Activated naive CD8-positive, alpha-beta T cell treated with anti-CD3 and anti-CD28 coated beads, Interleukin-2, amount 10 ng/mL, durations not matched to agents 7 days and 5 days (primary cell): Measurements from ENCODE around the gene EEA1. TPM values are rescaled to one million over a fixed set of nuclear protein-coding genes. Genes with fewer than 3 reads are reported as not detected.
"Not testable (repeated sequence)": the region's sequence is repeated elsewhere in the genome, so short reads cannot be mapped to it uniquely, and the experiment has no call there.

ENCODE experiments used
- ATAC-seq: fragments of 150-1000 bp; cut with Tn5 transposase; one replicate; pipeline ENCODE4 v1.10.0; 2021; ENCODE audit warnings: low read depth, moderate library complexity
- POLR2A ChIA-PET: fragments of 350-600 bp; sonication (Branson Sonifier 250); formaldehyde crosslinking; loops from one replicate; lab custom pipeline; 2021; ENCODE audit warnings: antibody characterized with exemption; lab: Charles Lee
- DNase-seq: peaks from one replicate; pipeline ENCODE4 v3.0.0; 2021
- H3K27ac Mint-ChIP-seq: one replicate; pipeline ENCODE4 v1.8.0; 2022; ENCODE audit warnings: mild to moderate bottlenecking, mixed read lengths
- H3K27me3 Mint-ChIP-seq: one replicate; pipeline ENCODE4 v1.8.0; 2022; ENCODE audit warnings: mild to moderate bottlenecking, moderate library complexity, mixed read lengths
- H3K36me3 Mint-ChIP-seq: one replicate; pipeline ENCODE4 v1.8.0; 2021; ENCODE audit warnings: mild to moderate bottlenecking, mixed read lengths
- H3K4me1 Mint-ChIP-seq: one replicate; pipeline ENCODE4 v1.8.0; 2021; ENCODE audit warnings: mixed read lengths
- H3K4me3 Mint-ChIP-seq: one replicate; pipeline ENCODE4 v1.8.0; 2022; ENCODE audit warnings: mild to moderate bottlenecking, moderate library complexity, mixed read lengths
- H3K9me3 Mint-ChIP-seq: one replicate; pipeline ENCODE4 v1.8.0; 2021; ENCODE audit warnings: mixed read lengths
- total RNA-seq, 2 experiments: library from RNA; stranded (reverse); gene quantifications; one replicate each; pipeline ENCODE4 v1.2.3, GENCODE V29; 2021

Gene EEA1
- total RNA-seq, 2 experiments from 2014 or later = 15.4 to 16.0 TPM

- peaks cover 2% of the 10 kb centered on the region for H3K9me3 Mint-ChIP-seq
- no peak overlapping the region for H3K4me3 Mint-ChIP-seq
- no peaks in the 10 kb centered on the region for H3K27me3 Mint-ChIP-seq
- no peaks in the 10 kb centered on the region for H3K4me1 Mint-ChIP-seq
- DNase-seq (no peak), ATAC-seq (no peak)
- H3K36me3 Mint-ChIP-seq = peaks cover 40% of the 10 kb centered on the region
- POLR2A ChIA-PET = no interaction called here
- no peak overlapping the region for H3K27ac Mint-ChIP-seq
Measured at GRCh38 chr12:92810370-92810769, 118.7 kb downstream of the EEA1 start.

- Mint-ChIP-seq H3K4me3 (no peak overlapping the region), H3K4me1 (no peaks in the 10 kb centered on the region), H3K9me3 (peaks cover 2% of the 10 kb centered on the region), H3K27me3 (no peaks in the 10 kb centered on the region), H3K27ac (no peak overlapping the region), H3K36me3 (peaks cover 47% of the 10 kb centered on the region)
- POLR2A ChIA-PET = no interaction called here
- ATAC-seq = no peak
- DNase-seq = no peak
Measured at GRCh38 chr12:92803903-92804302, 125.2 kb downstream of the EEA1 start.

- POLR2A ChIA-PET = no interaction called here
- peaks cover 42% of the 10 kb centered on the region for H3K36me3 Mint-ChIP-seq
- peaks cover 2% of the 10 kb centered on the region for H3K9me3 Mint-ChIP-seq
Measured at GRCh38 chr12:92802906-92803305, 126.2 kb downstream of the EEA1 start.

GRCh38 chr12:92796650-92797049 lies 132.4 kb downstream of the EEA1 start:
- no peaks in the 10 kb centered on the region for H3K4me1 Mint-ChIP-seq
- H3K4me3 Mint-ChIP-seq = no peak overlapping the region
- POLR2A ChIA-PET = interaction anchor here (0.6 kb wide), 1 partner anchor 30 kb away, joined by 3 read pairs; no protein-coding TSS in a partner anchor
- peaks cover 3% of the 10 kb centered on the region for H3K9me3 Mint-ChIP-seq
- no peak overlapping the region for H3K27ac Mint-ChIP-seq
- DNase-seq (no peak), ATAC-seq (no peak)
- peaks cover 54% of the 10 kb centered on the region for H3K36me3 Mint-ChIP-seq
- H3K27me3 Mint-ChIP-seq = no peaks in the 10 kb centered on the region

More at GRCh38 chr12:92802906-92803305, 126.2 kb downstream of the EEA1 start:
- no peaks in the 10 kb centered on the region for H3K27me3 Mint-ChIP-seq
- ATAC-seq (no peak), DNase-seq (no peak)
- H3K4me1 Mint-ChIP-seq = no peaks in the 10 kb centered on the region
- H3K27ac Mint-ChIP-seq = no peak overlapping the region
- no peak overlapping the region for H3K4me3 Mint-ChIP-seq

- Mint-ChIP-seq H3K27me3 (no peaks in the 10 kb centered on the region), H3K36me3 (peaks cover 63% of the 10 kb centered on the region), H3K27ac (no peak overlapping the region), H3K9me3 (peaks cover 9% of the 10 kb centered on the region), H3K4me3 (no peak overlapping the region), H3K4me1 (peaks cover 4% of the 10 kb centered on the region)
- DNase-seq (no peak), ATAC-seq (no peak)
- POLR2A ChIA-PET = interaction anchor here (0.6 kb wide), 2 partner anchors 18 to 90 kb away, joined by 3 read pairs; no protein-coding TSS in a partner anchor
Measured at GRCh38 chr12:92794814-92795213, 134.3 kb downstream of the EEA1 start.

GRCh38 chr12:92794356-92794755 lies 134.7 kb downstream of the EEA1 start:
- ATAC-seq, H3K4me3 Mint-ChIP-seq, H3K27me3 Mint-ChIP-seq, H3K9me3 Mint-ChIP-seq, DNase-seq, H3K27ac Mint-ChIP-seq, POLR2A ChIA-PET, H3K4me1 Mint-ChIP-seq: not testable (repeated sequence)
- peaks cover 67% of the 10 kb centered on the region for H3K36me3 Mint-ChIP-seq

GRCh38 chr12:92786045-92786444 lies 143.1 kb downstream of the EEA1 start:
- peaks cover 30% of the 10 kb centered on the region for H3K36me3 Mint-ChIP-seq
- peaks cover 4% of the 10 kb centered on the region for H3K9me3 Mint-ChIP-seq
- POLR2A ChIA-PET = no interaction called here
- DNase-seq (no peak), ATAC-seq (no peak)
- no peak overlapping the region for H3K27ac Mint-ChIP-seq
- no peaks in the 10 kb centered on the region for H3K27me3 Mint-ChIP-seq
- no peak overlapping the region for H3K4me3 Mint-ChIP-seq
- H3K4me1 Mint-ChIP-seq = peaks cover 8% of the 10 kb centered on the region

GRCh38 chr12:92785563-92785950 lies 143.5 kb downstream of the EEA1 start:
- peaks cover 4% of the 10 kb centered on the region for H3K9me3 Mint-ChIP-seq
- no peak overlapping the region for H3K4me3 Mint-ChIP-seq
- H3K4me1 Mint-ChIP-seq = peaks cover 8% of the 10 kb centered on the region
- H3K36me3 Mint-ChIP-seq = peaks cover 27% of the 10 kb centered on the region
- POLR2A ChIA-PET = no interaction called here
- DNase-seq (no peak), ATAC-seq (no peak)
- H3K27me3 Mint-ChIP-seq = no peaks in the 10 kb centered on the region
- no peak overlapping the region for H3K27ac Mint-ChIP-seq

- no peak overlapping the region for H3K4me3 Mint-ChIP-seq
- DNase-seq (no peak), ATAC-seq (peak; percentile 99)
- no peaks in the 10 kb centered on the region for H3K9me3 Mint-ChIP-seq
- H3K27ac Mint-ChIP-seq = no peak overlapping the region
- peaks cover 5% of the 10 kb centered on the region for H3K4me1 Mint-ChIP-seq
- no peaks in the 10 kb centered on the region for H3K27me3 Mint-ChIP-seq
- POLR2A ChIA-PET = interaction anchor here (1.1 kb wide), 1 partner anchor 142 kb away, joined by 3 read pairs; no protein-coding TSS in a partner anchor
- peaks cover 21% of the 10 kb centered on the region for H3K36me3 Mint-ChIP-seq
Measured at GRCh38 chr12:92784797-92785562, 144.1 kb downstream of the EEA1 start.

- POLR2A ChIA-PET = interaction anchor here (1.1 kb wide), 1 partner anchor 143 kb away, joined by 3 read pairs; no protein-coding TSS in a partner anchor
- ATAC-seq (no peak), DNase-seq (no peak)
- peaks cover 17% of the 10 kb centered on the region for H3K36me3 Mint-ChIP-seq
- peaks cover 5% of the 10 kb centered on the region for H3K4me1 Mint-ChIP-seq
- no peak overlapping the region for H3K4me3 Mint-ChIP-seq
- H3K27ac Mint-ChIP-seq = no peak overlapping the region
- H3K9me3 Mint-ChIP-seq = no peaks in the 10 kb centered on the region
- no peaks in the 10 kb centered on the region for H3K27me3 Mint-ChIP-seq
Measured at GRCh38 chr12:92784356-92784755, 144.7 kb downstream of the EEA1 start.

- H3K4me3 Mint-ChIP-seq = no peak overlapping the region
Measured at GRCh38 chr12:92779902-92780301, 149.2 kb downstream of the EEA1 start.

GRCh38 chr12:92778525-92778924 lies 150.6 kb downstream of the EEA1 start:
- DNase-seq = no peak
- Mint-ChIP-seq H3K4me3 (no peak overlapping the region), H3K4me1 (no peaks in the 10 kb centered on the region), H3K36me3 (peaks cover 25% of the 10 kb centered on the region), H3K27me3 (no peaks in the 10 kb centered on the region), H3K9me3 (no peaks in the 10 kb centered on the region), H3K27ac (no peak overlapping the region)
- POLR2A ChIA-PET = no interaction called here
- ATAC-seq = no peak

More at GRCh38 chr12:92779902-92780301, 149.2 kb downstream of the EEA1 start:
- Mint-ChIP-seq H3K27me3 (no peaks in the 10 kb centered on the region), H3K9me3 (no peaks in the 10 kb centered on the region), H3K4me1 (peaks cover 2% of the 10 kb centered on the region), H3K36me3 (peaks cover 24% of the 10 kb centered on the region), H3K27ac (no peak overlapping the region)
- POLR2A ChIA-PET = no interaction called here
- ATAC-seq = no peak
- no peak for DNase-seq

- Mint-ChIP-seq H3K27me3 (no peaks in the 10 kb centered on the region), H3K4me1 (no peaks in the 10 kb centered on the region), H3K4me3 (no peak overlapping the region), H3K27ac (no peak overlapping the region), H3K36me3 (peaks cover 20% of the 10 kb centered on the region), H3K9me3 (no peaks in the 10 kb centered on the region)
- DNase-seq (no peak), ATAC-seq (no peak)
- POLR2A ChIA-PET = no interaction called here
Measured at GRCh38 chr12:92775416-92775815, 153.7 kb downstream of the EEA1 start.

GRCh38 chr12:92771001-92771400 lies 158.1 kb downstream of the EEA1 start:
- H3K36me3 Mint-ChIP-seq = peaks cover 4% of the 10 kb centered on the region
- H3K27me3 Mint-ChIP-seq = no peaks in the 10 kb centered on the region
- ATAC-seq = no peak
- no peak overlapping the region for H3K27ac Mint-ChIP-seq
- peaks cover 11% of the 10 kb centered on the region for H3K4me1 Mint-ChIP-seq
- no peak for DNase-seq
- H3K9me3 Mint-ChIP-seq = no peaks in the 10 kb centered on the region
- POLR2A ChIA-PET = no interaction called here
- no peak overlapping the region for H3K4me3 Mint-ChIP-seq
